Panc1 (cell line): ENCODE measurements around the gene RNU1-4. TPM values are rescaled to one million over a fixed set of nuclear protein-coding genes. Genes with fewer than 3 reads are reported as not detected.
"Not testable (repeated sequence)": the region's sequence is repeated elsewhere in the genome, so short reads cannot be mapped to it uniquely, and the experiment has no call there.

Experiments used
- ATAC-seq: fragments of 200-7000 bp; cut with Tn5 transposase; 2 replicates; pipeline ENCODE4 v1.9.1; 2020; ENCODE audit warnings: mild to moderate bottlenecking, moderate library complexity
- BruUV-seq: library from RNA; stranded (reverse); fragments of 400-500 nt; replicated peaks from 2 replicates; lab custom pipeline; 2021; lab: Mats Ljungman, UMichigan
- CTCF ChIA-PET: fragments of 300-600 bp; sonication (Branson Sonifier 250); formaldehyde crosslinking; loops from one replicate; lab custom pipeline; 2022; ENCODE audit warnings: antibody characterized with exemption; lab: Charles Lee
- POLR2A ChIA-PET: fragments of 300-600 bp; sonication (Branson Sonifier 250); formaldehyde crosslinking; loops from one replicate; lab custom pipeline; 2022; ENCODE audit warnings: antibody characterized with exemption; lab: Charles Lee
- DNase-seq: peaks from one replicate; pipeline ENCODE4 v3.0.0-alpha.2; 2010; ENCODE audit warnings: low read depth, low spot score
- H3K27ac ChIP-seq: 2 replicates; pipeline ENCODE4 v1.5.1; 2011; ENCODE audit warnings: mild to moderate bottlenecking, low read length, inconsistent platforms
- H3K27me3 ChIP-seq: fragments of 200-500 bp; sonication (Bioruptor generic); 2 replicates; pipeline ENCODE4 v1.6.0; 2014; ENCODE audit warnings: low read length, inconsistent platforms; ENCODE audit not compliant: control insufficient read depth, insufficient read depth
- H3K36me3 ChIP-seq: fragments of 200-500 bp; sonication (Bioruptor generic); 2 replicates; pipeline ENCODE4 v1.5.1; 2014; ENCODE audit warnings: inconsistent platforms, mild to moderate bottlenecking, low read length, moderate library complexity; ENCODE audit not compliant: control insufficient read depth, insufficient read depth
- H3K4me1 ChIP-seq: 2 replicates; pipeline ENCODE4 v1.5.1; 2011; ENCODE audit warnings: inconsistent platforms, mild to moderate bottlenecking, low read length, moderate library complexity; ENCODE audit not compliant: control insufficient read depth, insufficient read depth
- H3K4me3 ChIP-seq, 2 experiments: 2 replicates each; pipeline ENCODE4 v1.5.1; 2011 to 2012; ENCODE audit warnings: low read depth in 2 of 2, low read length in 2 of 2, mild to moderate bottlenecking in 2 of 2, inconsistent platforms in 1 of 2, moderate library complexity in 1 of 2
- H3K9me3 ChIP-seq: fragments of 200-500 bp; sonication (Bioruptor generic); 2 replicates; pipeline ENCODE4 v1.5.1; 2014; ENCODE audit warnings: low read depth, mild to moderate bottlenecking, inconsistent platforms, low read length, moderate library complexity; ENCODE audit not compliant: control insufficient read depth, insufficient read depth
- POLR2AphosphoS5 ChIP-seq: IDR thresholded peaks from 2 replicates; pipeline ENCODE4 v1.6.1; 2012; ENCODE audit warnings: mild to moderate bottlenecking, low read depth, low read length, moderate library complexity
- SIN3A ChIP-seq: IDR thresholded peaks from 2 replicates; pipeline ENCODE4 v1.6.1; 2012; ENCODE audit warnings: low read depth, mild to moderate bottlenecking, low read length, moderate library complexity, borderline replicate concordance; ENCODE audit not compliant: insufficient read depth
- TCF7L2 ChIP-seq: IDR thresholded peaks from 2 replicates; pipeline ENCODE4 v1.6.1; 2011; ENCODE audit warnings: mild to moderate bottlenecking, low read depth, low read length, inconsistent platforms
- in situ Hi-C: cut with HindIII; loops from 2 replicates; pipeline ENCODE4 v1.10.0; 2016; ENCODE audit warnings: low sequenced_read_pairs, low pct_unique_long_range_greater_than_20kb
- intact Hi-C: fragments of 100-400 bp; cut with micrococcal nuclease; formaldehyde crosslinking; loops from one replicate; pipeline ENCODE4 v1.10.0; 2022; ENCODE audit not compliant: unreplicated experiment
- total RNA-seq: library from RNA; stranded (reverse); gene quantifications from one replicate; pipeline ENCODE4 v1.2.1, GENCODE V29; 2021; ENCODE audit not compliant: unreplicated experiment
- TF ChIP-seq, protein P1 (sequence below): fragments of 450-650 bp; IDR thresholded peaks from 2 replicates; pipeline ENCODE4 v1.5.1; 2017; ENCODE audit warnings: mild to moderate bottlenecking
- TF ChIP-seq, protein P2 (sequence below), 2 experiments: IDR thresholded peaks; 2 replicates each; pipeline ENCODE4 v1.6.1; 2011 to 2012; ENCODE audit warnings: low read depth in 2 of 2, control low read depth in 1 of 2, low read length in 1 of 2, mild to moderate bottlenecking in 1 of 2, moderate library complexity in 1 of 2; ENCODE audit not compliant: insufficient read depth in 1 of 2

RNU1-4 gene
- total RNA-seq, 1 experiment from 2014 or later: 1,290 TPM

DNA sequence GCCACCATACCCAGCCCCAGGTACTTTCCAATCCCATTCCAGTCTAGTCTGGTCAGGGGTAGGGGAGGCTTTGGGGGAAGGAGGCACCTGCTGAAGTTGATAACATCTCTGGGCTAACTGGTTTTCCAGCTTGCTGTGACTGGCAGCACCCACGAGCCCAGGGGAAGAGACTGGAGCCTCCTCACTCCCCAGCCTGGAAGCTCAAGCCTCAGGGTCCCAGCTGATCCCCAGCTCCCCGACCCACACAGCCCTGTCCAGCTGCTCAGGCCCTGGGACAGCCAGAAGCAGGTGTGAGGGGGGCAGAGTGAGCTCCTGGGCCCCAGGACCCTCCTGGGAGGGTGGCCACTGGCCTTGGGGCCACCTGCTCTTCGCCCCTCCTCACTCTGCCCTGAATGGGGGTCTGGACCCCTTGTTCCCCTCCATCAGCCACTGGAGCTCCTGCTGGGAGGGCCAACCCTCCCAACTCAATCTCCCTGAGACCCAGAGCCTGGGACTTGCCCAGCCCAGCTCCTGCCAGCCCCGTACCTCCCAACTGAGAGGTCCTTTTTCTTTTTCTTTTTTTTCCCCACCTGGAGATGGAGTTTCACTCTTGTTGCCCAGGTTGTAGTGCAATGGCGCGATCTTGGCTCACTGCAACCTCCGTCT, 23.5 kb upstream of the RNU1-4 start:
- BruUV-seq: no TSS peak
- in situ Hi-C loops: no loop called here
- Histone ChIP-seq H3K36me3 (no peaks in the 10 kb centered on the region), H3K27ac (no peak overlapping the region), H3K27me3 (no peaks in the 10 kb centered on the region), H3K4me1 (no peaks in the 10 kb centered on the region), H3K9me3 (no peaks in the 10 kb centered on the region), H3K4me3 (no peak overlapping the region)
- ChIA-PET POLR2A (interaction anchor here (1.1 kb wide), 1 partner anchor 179 kb away, joined by 3 read pairs; the partner anchor contains the start of gene RNU1-2), CTCF (no interaction called here)
- TF ChIP-seq, protein P1, sequence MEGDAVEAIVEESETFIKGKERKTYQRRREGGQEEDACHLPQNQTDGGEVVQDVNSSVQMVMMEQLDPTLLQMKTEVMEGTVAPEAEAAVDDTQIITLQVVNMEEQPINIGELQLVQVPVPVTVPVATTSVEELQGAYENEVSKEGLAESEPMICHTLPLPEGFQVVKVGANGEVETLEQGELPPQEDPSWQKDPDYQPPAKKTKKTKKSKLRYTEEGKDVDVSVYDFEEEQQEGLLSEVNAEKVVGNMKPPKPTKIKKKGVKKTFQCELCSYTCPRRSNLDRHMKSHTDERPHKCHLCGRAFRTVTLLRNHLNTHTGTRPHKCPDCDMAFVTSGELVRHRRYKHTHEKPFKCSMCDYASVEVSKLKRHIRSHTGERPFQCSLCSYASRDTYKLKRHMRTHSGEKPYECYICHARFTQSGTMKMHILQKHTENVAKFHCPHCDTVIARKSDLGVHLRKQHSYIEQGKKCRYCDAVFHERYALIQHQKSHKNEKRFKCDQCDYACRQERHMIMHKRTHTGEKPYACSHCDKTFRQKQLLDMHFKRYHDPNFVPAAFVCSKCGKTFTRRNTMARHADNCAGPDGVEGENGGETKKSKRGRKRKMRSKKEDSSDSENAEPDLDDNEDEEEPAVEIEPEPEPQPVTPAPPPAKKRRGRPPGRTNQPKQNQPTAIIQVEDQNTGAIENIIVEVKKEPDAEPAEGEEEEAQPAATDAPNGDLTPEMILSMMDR: no peak
- TF ChIP-seq, protein P2, sequence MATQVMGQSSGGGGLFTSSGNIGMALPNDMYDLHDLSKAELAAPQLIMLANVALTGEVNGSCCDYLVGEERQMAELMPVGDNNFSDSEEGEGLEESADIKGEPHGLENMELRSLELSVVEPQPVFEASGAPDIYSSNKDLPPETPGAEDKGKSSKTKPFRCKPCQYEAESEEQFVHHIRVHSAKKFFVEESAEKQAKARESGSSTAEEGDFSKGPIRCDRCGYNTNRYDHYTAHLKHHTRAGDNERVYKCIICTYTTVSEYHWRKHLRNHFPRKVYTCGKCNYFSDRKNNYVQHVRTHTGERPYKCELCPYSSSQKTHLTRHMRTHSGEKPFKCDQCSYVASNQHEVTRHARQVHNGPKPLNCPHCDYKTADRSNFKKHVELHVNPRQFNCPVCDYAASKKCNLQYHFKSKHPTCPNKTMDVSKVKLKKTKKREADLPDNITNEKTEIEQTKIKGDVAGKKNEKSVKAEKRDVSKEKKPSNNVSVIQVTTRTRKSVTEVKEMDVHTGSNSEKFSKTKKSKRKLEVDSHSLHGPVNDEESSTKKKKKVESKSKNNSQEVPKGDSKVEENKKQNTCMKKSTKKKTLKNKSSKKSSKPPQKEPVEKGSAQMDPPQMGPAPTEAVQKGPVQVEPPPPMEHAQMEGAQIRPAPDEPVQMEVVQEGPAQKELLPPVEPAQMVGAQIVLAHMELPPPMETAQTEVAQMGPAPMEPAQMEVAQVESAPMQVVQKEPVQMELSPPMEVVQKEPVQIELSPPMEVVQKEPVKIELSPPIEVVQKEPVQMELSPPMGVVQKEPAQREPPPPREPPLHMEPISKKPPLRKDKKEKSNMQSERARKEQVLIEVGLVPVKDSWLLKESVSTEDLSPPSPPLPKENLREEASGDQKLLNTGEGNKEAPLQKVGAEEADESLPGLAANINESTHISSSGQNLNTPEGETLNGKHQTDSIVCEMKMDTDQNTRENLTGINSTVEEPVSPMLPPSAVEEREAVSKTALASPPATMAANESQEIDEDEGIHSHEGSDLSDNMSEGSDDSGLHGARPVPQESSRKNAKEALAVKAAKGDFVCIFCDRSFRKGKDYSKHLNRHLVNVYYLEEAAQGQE (IDR thresholded peaks at IDR 0.05; ENCODE audit: insufficient read depth in 1 of 2, low read depth in 2 of 2, low read length in 1 of 2): no peak
- TF ChIP-seq POLR2AphosphoS5: no peak
- TF ChIP-seq TCF7L2: no peak
- TF ChIP-seq SIN3A: no peak
- ATAC-seq: no peak
- intact Hi-C loops: no loop called here
- no peak for DNase-seq

DNA sequence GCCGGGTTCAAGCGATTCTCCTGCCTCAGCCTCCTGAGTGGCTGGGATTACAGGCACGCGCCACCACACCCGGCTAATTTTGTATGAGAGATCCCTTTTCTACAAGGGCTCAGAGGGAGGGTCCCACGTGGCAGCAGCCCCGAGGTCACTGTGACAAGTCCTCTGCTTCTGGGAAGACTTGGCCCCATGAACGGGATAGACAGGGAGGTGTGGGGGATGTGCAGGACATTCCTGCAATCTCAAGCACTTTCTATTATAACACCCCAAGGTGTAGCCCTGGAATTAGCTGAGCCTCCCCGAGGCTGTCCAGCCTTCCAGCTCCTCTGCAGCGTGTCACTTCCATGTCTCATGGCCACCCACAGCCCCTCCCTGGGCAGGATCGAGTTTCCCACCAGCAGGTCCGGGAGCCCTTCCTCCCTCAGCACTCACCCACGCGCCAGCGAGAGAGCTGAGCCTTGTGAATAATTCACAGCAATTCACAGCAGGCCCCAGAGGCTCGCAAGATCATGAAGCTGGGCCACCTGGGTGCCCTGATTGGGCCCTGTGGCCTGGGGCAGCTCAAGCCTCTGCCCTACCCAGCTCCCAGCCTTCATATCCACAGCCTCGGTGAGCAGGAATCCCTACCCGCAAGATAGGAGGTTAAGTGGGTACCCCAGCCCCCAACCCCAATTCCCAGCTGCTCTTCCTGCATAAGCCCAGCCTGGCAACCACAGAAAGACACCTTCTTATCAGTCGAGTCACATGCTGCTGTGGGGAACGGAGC, 22.8 kb upstream of the RNU1-4 start:
- peak; percentile 46; the same call in 1 of the 2 replicates for ATAC-seq
- H3K27ac ChIP-seq: no peak overlapping the region
- ChIA-PET POLR2A (no interaction called here), CTCF (no interaction called here)
- in situ Hi-C loops: no loop called here
- H3K4me1 ChIP-seq: no peaks in the 10 kb centered on the region
- no TSS peak for BruUV-seq
- no peaks in the 10 kb centered on the region for H3K36me3 ChIP-seq
- H3K4me3 ChIP-seq: no peak overlapping the region
- no peak for DNase-seq
- intact Hi-C loops: no loop called here
- no peaks in the 10 kb centered on the region for H3K27me3 ChIP-seq
- no peaks in the 10 kb centered on the region for H3K9me3 ChIP-seq
- TF ChIP-seq SIN3A: no peak
- TF ChIP-seq, protein P2 (IDR thresholded peaks at IDR 0.05; ENCODE audit: insufficient read depth in 1 of 2, low read depth in 2 of 2, low read length in 1 of 2): no peak
- TF ChIP-seq TCF7L2: no peak
- no peak for TF ChIP-seq POLR2AphosphoS5
- TF ChIP-seq, protein P1: no peak

DNA sequence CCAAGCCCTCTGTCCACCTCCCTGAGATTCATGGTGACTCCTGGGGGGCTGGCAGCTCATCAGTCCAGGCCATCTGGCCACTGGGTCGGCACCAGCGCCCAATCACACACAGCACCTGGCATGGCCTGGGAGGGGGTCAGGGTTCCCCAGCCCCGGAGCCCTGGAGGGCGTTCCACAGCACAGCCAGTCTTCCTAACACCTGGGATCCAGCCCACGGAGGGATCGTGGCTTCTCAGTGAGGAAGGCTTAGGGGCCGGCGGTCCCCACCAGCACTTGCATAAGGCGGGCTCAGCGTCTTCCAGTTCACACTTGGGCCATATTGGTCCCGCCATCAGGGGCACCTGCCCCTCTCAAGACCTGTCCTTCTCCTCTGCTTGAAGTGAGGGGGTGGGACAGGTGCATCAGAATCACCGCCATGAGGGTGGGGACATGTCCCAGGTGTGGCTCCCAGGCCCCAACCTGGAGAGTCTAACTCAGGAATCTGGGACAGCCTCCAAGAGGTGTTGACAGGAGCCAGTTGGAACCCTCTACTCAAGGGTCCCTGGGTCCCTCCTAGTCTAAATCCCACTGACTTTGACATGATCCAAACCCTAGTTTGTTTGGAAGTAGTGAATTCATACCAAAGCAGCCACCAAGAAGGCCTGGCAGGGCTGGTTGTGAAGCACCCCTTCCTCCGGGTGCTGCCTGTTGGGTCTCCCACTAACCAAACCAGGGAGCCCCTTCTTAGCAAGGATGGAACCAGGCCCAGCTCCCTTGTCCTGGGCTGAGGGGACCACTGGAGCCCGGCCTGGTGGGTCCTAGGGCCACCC, 22.0 kb upstream of the RNU1-4 start:
- intact Hi-C loops, H3K4me3 ChIP-seq, BruUV-seq, H3K27me3 ChIP-seq, POLR2A ChIA-PET, DNase-seq, H3K27ac ChIP-seq, H3K36me3 ChIP-seq, H3K4me1 ChIP-seq, ATAC-seq, H3K9me3 ChIP-seq, in situ Hi-C loops: not testable (repeated sequence)
- CTCF ChIA-PET: interaction anchor here (0.6 kb wide), 1 partner anchor 13 kb away, joined by 4 read pairs; no protein-coding TSS in a partner anchor
